NCI-H2227 (cell line): ENCODE data around the gene SMYD3.

Experiments
- DNase-seq: peaks from one replicate; lab custom pipeline; 2025; ENCODE audit not compliant: unreplicated experiment; lab: John Stamatoyannopoulos, UW

Gene SMYD3

GRCh38 chr1:246506674-246507481 lies at the start of gene SMYD3:
SMYD3 (minus strand) TSS chr1:246507279.
- DNase-seq = peak; percentile 93

DNA sequence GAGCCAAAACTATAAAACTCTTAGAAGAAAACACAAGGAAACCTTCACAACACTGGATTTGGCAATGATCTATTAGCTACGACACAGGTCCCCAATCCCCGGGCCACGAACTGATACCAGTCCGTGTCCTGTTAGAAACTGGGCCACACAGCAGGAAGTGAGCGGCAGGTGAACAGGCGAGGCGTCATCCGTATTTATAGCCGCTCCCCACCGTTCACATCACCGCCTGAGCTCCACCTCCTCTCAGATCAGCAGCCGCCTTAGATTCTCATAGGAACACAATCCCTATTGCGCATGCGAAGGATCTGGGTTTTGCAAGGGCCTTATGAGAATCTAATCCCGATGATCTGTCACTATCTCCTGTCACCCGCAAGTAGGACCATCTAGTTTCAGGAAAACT lies 47.1 kb upstream of the SMYD3 start:
- no peak for DNase-seq

- DNase-seq = no peak
These were observed 45.0 kb upstream of the SMYD3 start for GRCh38 chr1:246552110-246552509.

GRCh38 chr1:246550402-246550801 lies 43.3 kb upstream of the SMYD3 start:
- DNase-seq = no peak

DNA sequence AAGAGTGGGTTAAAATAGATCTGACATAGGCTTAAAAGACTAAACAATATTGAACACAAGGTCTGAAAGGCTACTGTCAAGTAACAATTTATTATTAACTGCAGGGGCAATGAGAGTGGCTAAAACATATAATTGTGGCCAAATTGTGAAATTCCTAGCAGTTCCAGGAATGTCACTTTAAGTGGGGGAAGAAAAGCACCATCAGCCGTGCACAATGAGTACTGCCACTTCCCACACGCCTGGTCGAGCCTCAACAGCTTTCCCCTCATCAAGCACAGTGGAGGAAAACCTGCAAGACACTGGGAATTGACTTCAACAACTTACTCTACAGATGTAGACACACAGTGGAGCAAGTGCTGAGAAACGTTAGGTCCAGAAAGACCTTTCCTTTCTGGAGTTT lies 42.6 kb upstream of the SMYD3 start:
- no peak for DNase-seq

GRCh38 chr1:246544001-246544400 lies 36.9 kb upstream of the SMYD3 start:
- no peak for DNase-seq

DNA sequence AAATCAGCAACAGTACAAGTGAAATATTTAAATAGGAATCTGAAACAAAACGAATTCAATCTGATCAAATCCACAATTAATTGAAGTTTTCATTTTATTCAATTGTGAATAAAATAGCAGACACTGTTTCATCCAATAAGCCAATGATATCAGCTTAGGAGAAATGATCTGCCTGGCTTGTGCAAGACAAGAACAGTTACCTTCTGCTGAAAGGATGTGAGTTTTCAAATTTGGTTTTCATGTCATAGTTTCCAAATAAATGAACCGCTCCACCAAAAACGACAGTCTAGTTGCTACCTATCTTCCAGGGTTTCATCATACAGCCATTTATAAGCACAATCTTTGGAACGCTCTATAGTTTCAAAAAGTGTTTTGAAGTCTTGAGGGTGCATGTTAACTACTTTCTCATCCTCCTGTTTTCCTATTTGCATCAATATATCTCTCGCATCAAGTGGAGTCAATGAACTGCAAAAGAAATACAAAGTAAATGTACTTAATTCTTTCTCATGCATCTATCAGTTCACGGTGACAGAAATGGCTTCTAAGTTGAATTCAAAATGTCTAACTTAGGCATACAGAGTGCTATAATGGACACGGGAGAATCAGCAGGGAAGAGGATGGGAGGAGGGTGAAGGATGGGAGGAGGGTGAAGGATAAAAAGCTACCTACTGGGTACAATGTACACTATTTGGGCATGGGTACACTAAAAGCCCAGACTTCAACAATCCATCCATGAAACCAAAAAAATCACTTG lies 33.8 kb upstream of the SMYD3 start:
- no peak for DNase-seq

GRCh38 chr1:246537887-246538286 lies 30.8 kb upstream of the SMYD3 start:
- DNase-seq = no peak

- DNase-seq = no peak
These were observed 30.4 kb upstream of the SMYD3 start for GRCh38 chr1:246537441-246537840.

DNA sequence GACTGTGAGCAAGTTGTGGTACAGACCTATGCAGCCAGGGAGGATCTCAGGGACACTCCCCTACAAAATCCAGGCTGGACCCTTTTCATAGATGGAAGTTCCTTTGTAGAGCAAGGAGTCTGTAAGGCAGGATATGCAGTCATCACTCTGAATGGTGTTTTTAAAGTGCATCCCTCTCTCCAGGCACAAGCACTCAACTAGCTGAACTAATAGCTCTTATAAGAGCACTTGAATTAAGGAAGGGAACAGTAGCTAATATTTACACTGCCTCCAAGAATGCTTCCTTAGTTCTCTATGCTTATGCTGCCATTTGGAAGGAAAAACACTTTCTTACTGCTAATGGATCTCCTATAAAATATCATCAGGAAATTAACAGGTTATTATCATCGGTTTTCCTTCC lies 27.0 kb upstream of the SMYD3 start:
- DNase-seq = peak; percentile 18

DNA sequence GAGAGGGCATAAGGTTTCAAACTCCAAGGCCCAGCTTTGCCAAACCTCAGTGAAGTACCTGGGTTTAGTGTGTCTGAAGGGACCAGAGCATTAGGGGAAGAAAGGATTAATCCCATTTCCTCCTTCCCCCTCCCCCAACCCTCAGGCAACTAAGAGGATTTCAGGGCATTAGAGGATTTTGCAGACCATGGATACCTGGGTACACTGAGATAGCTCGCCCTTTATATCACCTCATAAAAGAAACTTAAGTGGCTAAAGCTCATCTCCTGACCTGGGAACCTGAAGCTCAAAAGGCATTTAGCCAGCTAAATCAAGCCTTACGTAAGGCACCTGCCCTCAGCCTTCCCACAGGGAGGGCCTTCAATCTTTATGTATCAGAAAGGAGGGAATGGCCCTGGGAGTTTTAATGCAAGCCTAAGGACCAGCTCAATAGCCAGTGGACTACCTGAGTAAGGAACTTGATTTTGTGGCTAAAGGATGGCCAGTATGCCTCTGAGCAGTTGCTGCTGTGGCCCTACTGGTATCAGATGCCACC lies 26.4 kb upstream of the SMYD3 start:
- DNase-seq = no peak

- no peak for DNase-seq
These were observed 25.4 kb upstream of the SMYD3 start for GRCh38 chr1:246532519-246532918.

DNA sequence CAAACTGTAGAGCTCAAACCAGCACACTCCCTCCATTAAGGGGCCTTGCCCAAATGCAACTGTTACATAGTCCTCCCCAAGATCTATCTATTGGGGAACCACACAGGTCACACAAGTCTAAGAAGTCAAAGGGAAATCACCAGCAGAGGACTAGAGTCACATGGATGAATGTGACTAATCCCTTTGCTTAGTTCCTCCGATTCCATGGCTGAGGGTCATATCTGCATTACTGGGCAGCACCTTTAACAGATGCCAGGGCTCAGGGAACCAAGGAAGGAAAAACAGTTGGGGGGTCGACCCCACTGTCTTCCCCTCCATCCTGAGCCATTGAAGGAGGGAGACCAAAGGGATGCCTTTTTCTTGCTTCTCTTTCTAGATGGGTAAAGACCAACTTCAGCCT lies 23.4 kb upstream of the SMYD3 start:
- DNase-seq = no peak

DNA sequence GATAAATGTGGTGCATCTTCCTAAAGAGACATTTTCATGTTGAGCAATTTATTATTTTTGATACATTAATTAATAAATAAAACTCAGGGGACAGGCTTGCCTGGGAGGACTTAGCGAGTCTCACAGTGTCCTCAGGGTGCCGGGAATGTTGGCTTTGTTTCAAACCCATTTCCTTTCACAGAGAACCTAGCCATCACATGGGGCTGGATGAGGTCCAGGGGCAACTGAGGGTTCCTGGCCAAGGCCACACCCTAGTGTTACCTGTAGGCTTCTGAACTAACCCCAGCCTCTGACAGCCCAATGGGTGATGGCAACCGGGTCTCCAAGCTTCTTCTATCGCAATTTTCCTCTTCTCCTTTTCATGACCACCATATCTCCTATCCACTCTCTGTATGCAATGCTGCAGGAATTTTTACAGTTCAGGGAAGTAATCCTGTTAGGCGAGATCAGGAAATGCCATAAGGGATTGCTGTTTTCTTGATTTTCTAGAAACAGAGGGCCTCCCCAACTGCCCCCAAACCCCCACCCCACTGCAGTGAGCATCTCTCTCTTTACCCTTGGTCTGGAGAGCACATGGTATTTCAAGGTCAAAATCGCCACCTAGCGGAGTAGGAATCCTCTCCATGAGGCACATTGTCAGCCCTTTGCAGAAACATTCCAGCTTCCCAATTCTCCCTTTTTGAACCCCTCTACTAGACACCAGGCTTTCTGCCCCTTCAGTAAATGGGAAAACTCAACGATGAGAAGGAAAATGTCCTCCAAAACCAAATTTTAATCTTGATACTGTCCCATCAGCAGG lies 22.1 kb upstream of the SMYD3 start:
- DNase-seq = no peak

DNA sequence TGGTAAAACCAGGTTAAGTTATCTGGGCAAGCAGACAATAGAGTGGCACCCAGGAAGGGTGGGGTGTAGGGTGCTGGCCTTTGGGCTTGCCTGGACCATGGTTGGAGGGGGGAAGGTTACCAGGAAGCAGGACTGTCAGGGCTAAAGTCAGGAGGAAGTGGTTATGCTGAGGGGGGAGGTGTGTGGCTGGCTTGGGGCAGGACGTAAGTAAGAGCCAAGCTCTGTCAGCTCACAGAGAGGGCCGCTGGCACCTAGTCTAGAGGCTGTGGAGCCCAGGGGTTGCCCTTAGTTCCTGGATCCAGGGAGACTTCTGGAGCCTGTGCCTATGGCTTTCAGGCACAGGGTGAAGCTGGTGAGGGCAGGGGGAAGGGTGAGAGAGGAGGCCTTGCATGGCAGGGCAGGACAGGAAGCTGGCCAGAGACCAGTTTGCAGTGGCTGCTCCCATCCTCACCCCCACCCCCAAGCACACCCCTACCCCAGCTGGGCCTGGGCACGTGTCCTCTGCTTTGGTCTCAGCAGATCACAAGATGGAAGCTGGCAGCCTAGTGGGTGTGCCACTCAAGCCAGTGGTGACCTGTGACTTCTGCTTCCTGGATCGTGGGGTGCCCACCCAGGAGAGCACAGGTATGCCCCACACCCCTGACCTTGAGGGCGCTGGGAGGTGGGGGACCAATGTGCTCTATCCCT lies 20.5 kb upstream of the SMYD3 start:
- DNase-seq = no peak

DNA sequence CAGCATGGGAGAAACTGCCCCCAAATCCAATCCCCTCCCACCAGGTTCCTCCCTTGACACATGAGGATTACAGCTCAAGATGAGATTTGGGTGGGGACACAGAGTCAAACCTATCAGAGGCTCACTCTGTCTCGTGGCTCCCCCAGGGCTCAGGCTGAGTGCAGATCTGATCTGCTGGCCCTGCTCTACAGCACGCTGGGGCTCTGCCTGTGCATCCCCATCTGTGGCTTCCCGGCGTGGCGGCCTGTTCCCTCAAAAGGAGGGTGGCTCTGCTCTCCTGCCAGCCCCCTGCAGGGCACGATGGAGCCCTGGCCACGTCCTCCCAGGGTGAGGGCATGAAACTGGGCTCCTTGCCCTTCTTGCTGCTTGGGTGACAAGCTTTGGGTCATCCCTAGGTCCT lies 19.8 kb upstream of the SMYD3 start:
- DNase-seq = no peak

DNA sequence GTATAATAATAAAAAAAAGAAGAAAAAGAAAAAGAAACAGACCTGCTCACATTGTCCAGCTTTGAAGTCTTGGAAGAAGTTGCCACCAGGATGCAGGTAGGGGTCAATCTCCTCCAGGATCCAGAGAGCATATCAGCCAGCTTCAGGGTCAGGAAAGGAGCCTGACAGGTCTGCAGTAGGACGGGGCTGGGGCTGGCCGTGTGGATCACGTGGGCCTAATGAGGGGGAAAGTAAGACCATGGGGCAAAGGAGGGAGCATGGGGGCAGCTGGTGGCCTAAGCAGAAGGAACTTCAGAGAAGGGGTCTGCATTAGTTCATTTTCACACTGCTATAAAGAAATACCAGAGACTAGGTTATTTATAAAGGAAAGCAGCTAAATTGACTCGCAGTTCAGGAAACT lies 19.3 kb upstream of the SMYD3 start:
- no peak for DNase-seq

DNA sequence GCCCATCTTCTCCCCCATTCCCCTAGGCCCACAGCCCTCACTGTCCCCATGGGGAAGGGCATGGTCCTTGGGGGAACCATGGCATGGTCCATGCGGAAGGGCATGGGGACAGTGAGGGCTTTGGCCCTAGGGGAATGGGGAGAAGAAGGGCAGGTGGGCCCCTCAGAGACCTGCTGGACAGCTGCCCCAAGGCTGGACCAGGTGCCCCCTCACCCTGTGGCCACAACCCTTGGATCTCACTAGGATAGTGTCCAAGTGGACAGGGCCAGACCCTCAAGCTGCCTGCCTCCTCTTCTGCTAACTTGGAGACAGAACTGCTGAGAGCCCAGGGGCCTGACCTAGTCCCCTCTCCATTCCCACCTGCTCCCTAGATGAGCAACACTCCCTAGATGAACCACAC lies 12.4 kb upstream of the SMYD3 start:
- DNase-seq = no peak

DNA sequence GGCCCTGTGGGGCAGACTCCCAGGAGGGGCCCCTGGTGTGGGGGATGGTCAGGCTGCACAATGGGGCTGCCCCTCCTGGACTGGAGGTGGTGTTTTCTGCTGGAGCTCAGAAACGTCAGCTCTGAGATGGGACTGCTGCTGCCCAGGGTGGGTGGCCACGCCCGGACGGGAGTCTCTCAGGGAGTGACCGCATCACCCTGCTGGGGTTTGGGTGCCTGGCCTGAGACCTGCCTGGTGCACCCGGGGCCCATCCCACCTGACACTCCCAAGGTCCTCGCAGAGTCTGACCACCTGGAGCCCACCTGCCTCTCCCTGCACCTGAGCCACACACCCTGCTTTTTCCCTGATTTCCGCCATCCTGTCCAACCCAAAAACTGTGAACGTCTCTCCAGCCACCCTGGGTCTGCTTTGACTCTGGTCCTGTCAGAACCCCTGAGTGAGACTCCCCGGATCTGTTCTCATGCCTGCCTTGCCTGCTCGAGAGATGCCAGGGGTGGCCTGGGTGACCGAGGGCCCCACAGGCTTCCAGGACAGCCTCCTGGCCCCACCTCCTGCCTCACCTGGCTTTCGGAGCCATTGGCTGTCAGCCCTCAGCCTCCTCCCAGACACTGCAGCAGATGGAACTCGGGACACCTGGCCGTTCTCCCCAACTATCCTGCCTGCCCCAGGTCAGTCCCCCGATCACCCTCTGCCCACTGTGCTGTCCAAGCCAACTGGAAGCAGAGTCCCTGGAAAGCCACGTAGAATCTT lies 11.6 kb upstream of the SMYD3 start:
- no peak for DNase-seq

- no peak for DNase-seq
These were observed 10.3 kb upstream of the SMYD3 start for GRCh38 chr1:246517391-246517790.
